GM12878 (cell line): ENCODE results near the gene WNT9B. TPM values are rescaled to one million over a fixed set of nuclear protein-coding genes. Genes with fewer than 3 reads are reported as not detected.

Experiments used
- ATAC-seq: fragments of 200-7000 bp; cut with Tn5 transposase; 3 replicates; pipeline ENCODE4 v1.9.1; 2020; ENCODE audit warnings: mild to moderate bottlenecking, moderate library complexity
- BruUV-seq: library from RNA; stranded (reverse); fragments of 400-500 nt; replicated peaks from 2 replicates; lab custom pipeline; 2021; lab: Mats Ljungman, UMichigan
- CTCF ChIA-PET: fragments of 300-600 bp; sonication (Branson Sonifier 250); formaldehyde crosslinking; extraction: SDS; loops from one replicate; lab custom pipeline; 2021; ENCODE audit warnings: inconsistent platforms; lab: Yijun Ruan, JAX
- POLR2A ChIA-PET: fragments of 350-600 bp; formaldehyde crosslinking; extraction: SDS; loops from one replicate; lab custom pipeline; 2021; ENCODE audit warnings: inconsistent platforms; lab: Charles Lee
- RAD21 ChIA-PET: fragments of 300-600 bp; sonication (Branson Sonifier 250); formaldehyde crosslinking; loops from one replicate; lab custom pipeline; 2023; ENCODE audit warnings: antibody characterized with exemption; ENCODE audit not compliant: unreplicated experiment; lab: Charles Lee
- SMC1A ChIA-PET: fragments of 300-600 bp; sonication (Branson Sonifier 250); formaldehyde crosslinking; loops from one replicate; lab custom pipeline; 2023; ENCODE audit not compliant: unreplicated experiment, uncharacterized antibody; lab: Charles Lee
- DNase-seq: peaks from one replicate; pipeline ENCODE4 v3.0.0-alpha.2; 2011; ENCODE audit warnings: low read depth, low spot score
- FAIRE-seq: peaks from 3 replicates; lab custom pipeline; 2011; peaks lifted over from hg19 to GRCh38; lab: Jason Lieb, UNC
- H2AFZ ChIP-seq: 2 replicates; pipeline ENCODE4 v1.6.0; 2011; ENCODE audit warnings: low read depth, low read length, control low read depth; ENCODE audit not compliant: control insufficient read depth
- H3K27ac ChIP-seq: 2 replicates; pipeline ENCODE4 v1.5.1; 2011; ENCODE audit warnings: control low read depth; ENCODE audit not compliant: control insufficient read depth, insufficient read depth
- H3K27me3 ChIP-seq, 2 experiments: replicated peaks in 1 of 2; 2 replicates each; pipeline versions ENCODE4 v1.6.0 to v1.6.1; 2011; ENCODE audit warnings: low read length in 1 of 2; ENCODE audit not compliant: control insufficient read depth in 2 of 2, insufficient read depth in 2 of 2
- H3K36me3 ChIP-seq, 2 experiments: 2 replicates each; pipeline ENCODE4 v1.5.1; 2011; ENCODE audit warnings: low read length in 1 of 2; ENCODE audit not compliant: control insufficient read depth in 2 of 2, insufficient read depth in 2 of 2
- H3K4me1 ChIP-seq: 2 replicates; pipeline ENCODE4 v1.6.1; 2011; ENCODE audit warnings: mild to moderate bottlenecking, low read length, moderate library complexity, mixed read lengths; ENCODE audit not compliant: control insufficient read depth, insufficient read depth
- H3K4me2 ChIP-seq: 2 replicates; pipeline ENCODE4 v1.6.0; 2011; ENCODE audit warnings: control low read depth; ENCODE audit not compliant: control insufficient read depth, insufficient read depth
- H3K4me3 ChIP-seq: fragments of 200-600 bp; sonication (generic); 2 replicates; pipeline ENCODE4 v1.5.1; 2016
- H3K79me2 ChIP-seq: 2 replicates; pipeline ENCODE4 v1.6.0; 2011; ENCODE audit warnings: low read length; ENCODE audit not compliant: control insufficient read depth, insufficient read depth
- H3K9ac ChIP-seq: 2 replicates; pipeline ENCODE4 v1.8.0; 2011; ENCODE audit warnings: low read length, control low read depth, mixed read lengths; ENCODE audit not compliant: control insufficient read depth, insufficient read depth
- H3K9me3 ChIP-seq: replicated peaks from 3 replicates; pipeline ENCODE4 v1.5.1; 2011; ENCODE audit warnings: mild to moderate bottlenecking, low read length; ENCODE audit not compliant: control insufficient read depth, insufficient read depth
- H4K20me1 ChIP-seq: 2 replicates; pipeline ENCODE4 v1.6.0; 2011; ENCODE audit not compliant: control insufficient read depth, insufficient read depth
- CBFB ChIP-seq: IDR thresholded peaks from 2 replicates; pipeline ENCODE4 v1.6.1; 2016; ENCODE audit warnings: antibody characterized with exemption, low read depth
- DPF2 ChIP-seq: fragments of 450-650 bp; IDR thresholded peaks from 2 replicates; pipeline ENCODE4 v1.6.1; 2017; ENCODE audit warnings: mild to moderate bottlenecking
- MEF2A ChIP-seq: IDR thresholded peaks from 2 replicates; pipeline ENCODE4 v1.6.1; 2011; ENCODE audit warnings: low read depth, mild to moderate bottlenecking, low read length, moderate library complexity; ENCODE audit not compliant: insufficient read depth
- NR2C2 ChIP-seq: IDR thresholded peaks from 2 replicates; pipeline ENCODE4 v1.6.1; 2011; ENCODE audit warnings: borderline replicate concordance, low read depth; ENCODE audit not compliant: control insufficient read depth, insufficient read length
- PAX5 ChIP-seq: IDR thresholded peaks from 2 replicates; pipeline ENCODE4 v1.6.1; 2011; ENCODE audit warnings: low read depth, low read length, borderline replicate concordance
- SMARCA5 ChIP-seq: fragments of 450-650 bp; IDR thresholded peaks from 2 replicates; pipeline ENCODE4 v1.6.1; 2017; ENCODE audit warnings: mild to moderate bottlenecking
- SUZ12 ChIP-seq: fragments of 200-600 bp; sonication (generic); IDR thresholded peaks from one replicate; pipeline ENCODE4 v1.6.1; 2018; ENCODE audit warnings: antibody characterized with exemption, mild to moderate bottlenecking; ENCODE audit not compliant: unreplicated experiment
- TARDBP ChIP-seq: IDR thresholded peaks from 2 replicates; pipeline ENCODE4 v1.6.1; 2016; ENCODE audit warnings: borderline replicate concordance
- WGBS: methylation state at CpG from one replicate; pipeline ENCODE4 v1.1.6; 2016; ENCODE audit warnings: low lambda C conversion rate; ENCODE audit not compliant: insufficient replicate concordance, insufficient coverage; ENCODE audit errors: missing lambda C conversion rate; 5-methylcytosine and 5-hydroxymethylcytosine counted together
- in situ Hi-C: fragments of 300-500 bp; cut with MboI; formaldehyde crosslinking; loops from 9 replicates; pipeline ENCODE4 v1.14.3; 2018; ENCODE audit warnings: mixed read lengths
- intact Hi-C: fragments of 100-400 bp; cut with micrococcal nuclease; formaldehyde crosslinking; loops from one replicate; pipeline ENCODE4 v1.14.2; 2022; ENCODE audit not compliant: unreplicated experiment
- polyA plus RNA-seq, 11 experiments: library from polyadenylated mRNA; depleted of rRNA in 4 of 11; unstranded in 6 of 11; stranded (reverse) in 5 of 11; fragments of >200 nt; fragmentation: Nextera tagmentation in 4 of 11; fragmentation: Illumina TruSeq in 1 of 11; extraction: Ambion mirVana in 4 of 11; extraction: Trizol in 1 of 11; gene quantifications; 1 replicate in 1 of 11; 2 replicates in 10 of 11; pipeline versions ENCODE4 v1.2.1 to v1.2.3, GENCODE V29; 2011 to 2016; ENCODE audit warnings: inconsistent platforms in 2 of 11, missing spikeins in 2 of 11, low read depth in 1 of 11
- total RNA-seq, 4 experiments: library from RNA; depleted of rRNA in 3 of 4; stranded (reverse); fragments of >200 nt in 3 of 4; fragmentation: Illumina TruSeq in 1 of 4; extraction: Trizol in 1 of 4; gene quantifications; 2 replicates each; pipeline versions ENCODE4 v1.2.1 to v1.2.3, GENCODE V29; 2013 to 2021
- TF ChIP-seq, protein P1 (sequence below): IDR thresholded peaks from 2 replicates; pipeline ENCODE4 v1.6.1; 2011; ENCODE audit warnings: low read depth, low read length, improper control_type of control experiment, borderline replicate concordance
- TF ChIP-seq, protein P2 (sequence below): IDR thresholded peaks from 2 replicates; pipeline ENCODE4 v1.6.1; 2012; ENCODE audit warnings: low read length, inconsistent platforms

Gene WNT9B
- total and polyA plus RNA-seq, 10 of the 15 experiments (the other 5 are each of a cell fraction or from before 2014, with no cell fraction given), result not detected

DNA sequence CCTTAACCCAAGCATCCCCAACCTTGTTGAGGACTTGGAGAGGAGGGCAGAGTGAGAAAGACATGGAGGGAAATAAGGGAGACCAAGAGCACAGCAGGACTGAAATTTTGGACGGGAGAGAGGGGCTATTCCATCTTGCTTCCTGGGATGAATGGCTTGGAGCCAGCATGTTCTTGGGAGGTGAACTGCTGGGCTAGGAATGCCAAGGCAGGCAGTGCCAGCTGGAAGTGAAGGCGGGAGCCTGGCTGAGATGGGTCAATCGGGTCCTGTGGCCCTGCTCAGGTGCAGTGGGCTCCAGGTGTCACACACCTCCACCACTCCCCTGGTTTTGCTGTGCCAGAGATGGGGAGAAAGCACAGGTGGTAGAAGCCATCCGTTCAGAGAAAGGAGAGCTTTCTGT is 25.5 kb downstream of the WNT9B start:
- H3K9ac ChIP-seq, result no peak overlapping the region
- H3K4me2 ChIP-seq, result no peak overlapping the region
- ChIA-PET RAD21 (no interaction called here), SMC1A (no interaction called here), CTCF (no interaction called here)
- intact Hi-C loops (loop anchor here (10.0 kb wide), 1 partner anchor 52 kb away; no protein-coding TSS in a partner anchor), in situ Hi-C loops (no loop called here)
- no peak overlapping the region for H3K27ac ChIP-seq
- H3K9me3 ChIP-seq, result no peaks in the 10 kb centered on the region
- no peak overlapping the region for H2AFZ ChIP-seq
- no peak for DNase-seq
- BruUV-seq, result no TSS peak
- TF ChIP-seq NR2C2, result no peak
- no peak for TF ChIP-seq TARDBP
- TF ChIP-seq MEF2A, result no peak
- TF ChIP-seq SUZ12, result no peak
- TF ChIP-seq, protein P1, sequence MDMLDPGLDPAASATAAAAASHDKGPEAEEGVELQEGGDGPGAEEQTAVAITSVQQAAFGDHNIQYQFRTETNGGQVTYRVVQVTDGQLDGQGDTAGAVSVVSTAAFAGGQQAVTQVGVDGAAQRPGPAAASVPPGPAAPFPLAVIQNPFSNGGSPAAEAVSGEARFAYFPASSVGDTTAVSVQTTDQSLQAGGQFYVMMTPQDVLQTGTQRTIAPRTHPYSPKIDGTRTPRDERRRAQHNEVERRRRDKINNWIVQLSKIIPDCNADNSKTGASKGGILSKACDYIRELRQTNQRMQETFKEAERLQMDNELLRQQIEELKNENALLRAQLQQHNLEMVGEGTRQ, result no peak
- TF ChIP-seq CBFB, result no peak
- TF ChIP-seq PAX5, result no peak
- TF ChIP-seq, protein P2, sequence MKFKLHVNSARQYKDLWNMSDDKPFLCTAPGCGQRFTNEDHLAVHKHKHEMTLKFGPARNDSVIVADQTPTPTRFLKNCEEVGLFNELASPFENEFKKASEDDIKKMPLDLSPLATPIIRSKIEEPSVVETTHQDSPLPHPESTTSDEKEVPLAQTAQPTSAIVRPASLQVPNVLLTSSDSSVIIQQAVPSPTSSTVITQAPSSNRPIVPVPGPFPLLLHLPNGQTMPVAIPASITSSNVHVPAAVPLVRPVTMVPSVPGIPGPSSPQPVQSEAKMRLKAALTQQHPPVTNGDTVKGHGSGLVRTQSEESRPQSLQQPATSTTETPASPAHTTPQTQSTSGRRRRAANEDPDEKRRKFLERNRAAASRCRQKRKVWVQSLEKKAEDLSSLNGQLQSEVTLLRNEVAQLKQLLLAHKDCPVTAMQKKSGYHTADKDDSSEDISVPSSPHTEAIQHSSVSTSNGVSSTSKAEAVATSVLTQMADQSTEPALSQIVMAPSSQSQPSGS, result no peak
- TF ChIP-seq DPF2, result no peak
- no peak for TF ChIP-seq SMARCA5
- TF ChIP-seq, all 136 proteins: peak for 0
- H3K36me3 ChIP-seq, result no peaks in the 10 kb centered on the region
- 30% methylated on average over 4 of the region's 4 CpGs for WGBS
- no peak overlapping the region for H3K4me3 ChIP-seq
- H3K79me2 ChIP-seq, result no peaks in the 10 kb centered on the region
- POLR2A ChIA-PET, result no interaction called here
- H3K4me1 ChIP-seq, result no peaks in the 10 kb centered on the region
- FAIRE-seq, result no peak
- no peaks in the 10 kb centered on the region for H3K27me3 ChIP-seq
- no peaks in the 10 kb centered on the region for H4K20me1 ChIP-seq
- no peak for ATAC-seq
